Esophagus squamous epithelium (tissue), 4 donors: ENCODE results near the gene LTN1.

Source experiments
- POLR2A ChIP-seq, 4 donors: fragments of 450-650 bp; IDR thresholded peaks; one replicate each; pipeline ENCODE4 v1.6.1; 2017; ENCODE audit warnings: antibody characterized with exemption in 4 of 4, mild to moderate bottlenecking in 4 of 4, moderate library complexity in 3 of 4
- TF ChIP-seq, protein P1 (sequence below), 6 experiments: fragments of 450-650 bp in 4 of 6; fragments of 200-600 bp in 2 of 6; sonication (generic) in 2 of 6; IDR thresholded peaks; one replicate each; pipeline ENCODE4 v1.5.1; 2016 to 2019; ENCODE audit warnings: antibody characterized with exemption in 6 of 6, mild to moderate bottlenecking in 4 of 6, moderate library complexity in 4 of 6

GRCh38 chr21:28938726-28939125 is 54.0 kb downstream of the LTN1 start:
- TF ChIP-seq, protein P1, sequence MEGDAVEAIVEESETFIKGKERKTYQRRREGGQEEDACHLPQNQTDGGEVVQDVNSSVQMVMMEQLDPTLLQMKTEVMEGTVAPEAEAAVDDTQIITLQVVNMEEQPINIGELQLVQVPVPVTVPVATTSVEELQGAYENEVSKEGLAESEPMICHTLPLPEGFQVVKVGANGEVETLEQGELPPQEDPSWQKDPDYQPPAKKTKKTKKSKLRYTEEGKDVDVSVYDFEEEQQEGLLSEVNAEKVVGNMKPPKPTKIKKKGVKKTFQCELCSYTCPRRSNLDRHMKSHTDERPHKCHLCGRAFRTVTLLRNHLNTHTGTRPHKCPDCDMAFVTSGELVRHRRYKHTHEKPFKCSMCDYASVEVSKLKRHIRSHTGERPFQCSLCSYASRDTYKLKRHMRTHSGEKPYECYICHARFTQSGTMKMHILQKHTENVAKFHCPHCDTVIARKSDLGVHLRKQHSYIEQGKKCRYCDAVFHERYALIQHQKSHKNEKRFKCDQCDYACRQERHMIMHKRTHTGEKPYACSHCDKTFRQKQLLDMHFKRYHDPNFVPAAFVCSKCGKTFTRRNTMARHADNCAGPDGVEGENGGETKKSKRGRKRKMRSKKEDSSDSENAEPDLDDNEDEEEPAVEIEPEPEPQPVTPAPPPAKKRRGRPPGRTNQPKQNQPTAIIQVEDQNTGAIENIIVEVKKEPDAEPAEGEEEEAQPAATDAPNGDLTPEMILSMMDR (IDR thresholded peaks at IDR 0.05) = no peak
- TF ChIP-seq POLR2A (IDR thresholded peaks at IDR 0.05) = no peak
